ENCODE results near the gene CLEC9A. TPM values are rescaled to one million over a fixed set of nuclear protein-coding genes. Genes with fewer than 3 reads are reported as not detected.

The CLEC9A gene
- total RNA-seq, 6 donors from 2014 or later = 0.31 to 0.89 (median 0.57) TPM; not detected in 3

DNA sequence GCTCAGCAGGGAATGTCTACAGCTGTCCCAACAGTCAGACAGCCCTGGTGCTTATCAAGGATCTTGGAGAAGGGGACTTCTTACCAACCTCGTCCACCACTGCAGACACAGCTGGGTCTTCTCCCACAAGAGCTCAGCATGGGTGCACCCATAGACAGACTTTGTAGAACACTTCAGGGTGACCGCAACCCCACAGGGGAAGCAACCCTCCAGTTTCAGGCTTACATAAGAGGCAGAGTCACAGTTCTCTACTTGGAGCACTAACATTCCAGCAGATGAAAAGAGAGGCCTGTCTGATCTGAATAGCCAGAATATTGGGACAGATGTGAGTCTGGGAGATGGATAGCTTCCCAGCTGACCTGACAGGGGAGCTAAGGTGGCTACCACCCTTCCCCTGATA lies 71.8 kb downstream of the CLEC9A start:
- no peaks in the 10 kb centered on the region for H3K36me3 ChIP-seq
- H3K27ac ChIP-seq = no peak overlapping the region
- WGBS, 2 donors = 25 to 72% methylated on average over 2 of the region's 2 CpGs
- no peaks in the 10 kb centered on the region for H3K27me3 ChIP-seq
- ATAC-seq (ENCODE audit: low FRiP score in 2 of 2) (peak; percentile 51 to 76), DNase-seq (no peak)
- TF ChIP-seq POLR2A (IDR thresholded peaks at IDR 0.05) (no peak), EP300 (IDR thresholded peaks at IDR 0.05) (no peak), POLR2AphosphoS5 (IDR thresholded peaks at IDR 0.05) (no peak)
- TF ChIP-seq, protein P1, sequence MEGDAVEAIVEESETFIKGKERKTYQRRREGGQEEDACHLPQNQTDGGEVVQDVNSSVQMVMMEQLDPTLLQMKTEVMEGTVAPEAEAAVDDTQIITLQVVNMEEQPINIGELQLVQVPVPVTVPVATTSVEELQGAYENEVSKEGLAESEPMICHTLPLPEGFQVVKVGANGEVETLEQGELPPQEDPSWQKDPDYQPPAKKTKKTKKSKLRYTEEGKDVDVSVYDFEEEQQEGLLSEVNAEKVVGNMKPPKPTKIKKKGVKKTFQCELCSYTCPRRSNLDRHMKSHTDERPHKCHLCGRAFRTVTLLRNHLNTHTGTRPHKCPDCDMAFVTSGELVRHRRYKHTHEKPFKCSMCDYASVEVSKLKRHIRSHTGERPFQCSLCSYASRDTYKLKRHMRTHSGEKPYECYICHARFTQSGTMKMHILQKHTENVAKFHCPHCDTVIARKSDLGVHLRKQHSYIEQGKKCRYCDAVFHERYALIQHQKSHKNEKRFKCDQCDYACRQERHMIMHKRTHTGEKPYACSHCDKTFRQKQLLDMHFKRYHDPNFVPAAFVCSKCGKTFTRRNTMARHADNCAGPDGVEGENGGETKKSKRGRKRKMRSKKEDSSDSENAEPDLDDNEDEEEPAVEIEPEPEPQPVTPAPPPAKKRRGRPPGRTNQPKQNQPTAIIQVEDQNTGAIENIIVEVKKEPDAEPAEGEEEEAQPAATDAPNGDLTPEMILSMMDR (IDR thresholded peaks at IDR 0.05) = no peak
- no peak overlapping the region for H3K4me3 ChIP-seq
- H3K4me1 ChIP-seq = peaks cover 8 to 15% (median 10%) of the 10 kb centered on the region in 4 donors
- H3K9me3 ChIP-seq = no peaks in the 10 kb centered on the region

DNA sequence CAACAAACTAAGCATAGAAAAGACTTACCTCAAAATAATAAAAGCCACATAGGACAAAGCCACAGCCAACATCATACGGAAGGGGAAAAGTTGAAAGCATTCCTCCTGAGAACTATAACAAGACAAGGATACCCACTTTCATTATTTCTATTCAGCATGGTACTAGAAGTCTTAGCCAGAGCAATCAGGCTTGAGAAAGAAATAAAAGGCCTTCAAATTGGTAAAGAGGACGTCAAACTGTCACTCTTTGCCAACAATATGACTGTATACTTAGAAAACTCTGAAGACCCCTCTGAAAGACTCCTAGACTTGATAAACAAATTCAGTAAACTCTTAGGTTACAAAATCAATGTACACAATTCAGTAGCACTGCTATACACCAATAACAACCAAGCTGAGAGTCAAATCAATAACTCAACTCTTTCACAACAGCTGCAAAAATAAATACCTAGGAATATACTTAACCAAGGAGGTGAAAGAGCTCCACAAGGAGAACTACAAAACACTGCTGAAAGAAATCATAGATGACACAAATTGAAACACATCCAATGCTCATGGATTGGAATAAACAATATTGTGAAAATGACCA lies 79.9 kb downstream of the CLEC9A start:
- Histone ChIP-seq H3K9me3 (no peaks in the 10 kb centered on the region), H3K4me1 (no peaks in the 10 kb centered on the region), H3K36me3 (no peaks in the 10 kb centered on the region), H3K27ac (no peak overlapping the region), H3K4me3 (no peak overlapping the region), H3K27me3 (no peaks in the 10 kb centered on the region)
- WGBS, 2 donors = 85 to 91% methylated on average over 2 of the region's 2 CpGs
- TF ChIP-seq EP300 (IDR thresholded peaks at IDR 0.05) = no peak
- TF ChIP-seq, protein P1 (IDR thresholded peaks at IDR 0.05) = no peak
- no peak for DNase-seq
- no peak for ATAC-seq (ENCODE audit: low FRiP score in 2 of 2)

DNA sequence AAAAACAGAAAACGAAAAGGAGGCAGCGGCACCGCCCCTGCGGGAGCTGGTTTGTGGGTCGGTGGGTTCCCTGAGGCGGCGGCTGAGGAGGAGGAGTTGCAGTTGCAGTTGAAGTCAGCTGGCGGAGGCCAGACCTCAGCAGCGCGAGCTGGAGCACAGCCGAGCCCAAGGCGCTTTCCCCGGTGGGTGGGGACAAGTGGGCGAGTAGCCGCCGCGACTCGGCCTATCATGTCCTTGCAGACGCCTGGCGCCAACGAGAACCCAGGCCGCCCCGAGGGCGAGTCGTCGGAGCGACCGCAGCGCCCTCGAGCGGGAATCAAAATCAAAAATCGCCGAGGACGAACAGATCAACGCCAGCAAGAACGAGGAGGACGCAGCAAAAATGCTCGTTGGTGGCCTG lies 81.0 kb downstream of the CLEC9A start:
- no peaks in the 10 kb centered on the region for H3K9me3 ChIP-seq

DNA sequence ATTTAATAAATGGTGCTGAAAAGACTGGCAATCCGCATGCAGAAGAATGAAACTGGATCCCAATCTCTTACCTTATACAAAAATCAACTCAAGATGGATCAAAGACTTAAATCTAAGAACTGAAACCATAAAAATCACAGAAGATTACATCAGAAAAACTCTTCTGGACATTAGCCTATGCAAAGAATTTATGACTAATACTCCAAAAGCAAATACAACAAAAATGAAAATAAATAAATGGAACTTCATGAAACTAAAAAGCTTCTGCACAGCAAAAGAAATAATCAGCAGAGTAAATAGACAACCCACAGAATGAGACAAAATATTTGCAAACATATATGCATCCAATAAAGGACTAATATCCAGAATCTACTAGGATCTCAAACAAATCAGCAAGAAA lies 82.6 kb downstream of the CLEC9A start:
- no peaks in the 10 kb centered on the region for H3K9me3 ChIP-seq
- H3K36me3 ChIP-seq = no peaks in the 10 kb centered on the region
- no peaks in the 10 kb centered on the region for H3K27me3 ChIP-seq
- DNase-seq = no peak
- ATAC-seq (ENCODE audit: low FRiP score in 2 of 2) = no peak
- TF ChIP-seq EP300 (IDR thresholded peaks at IDR 0.05) = no peak
- no peak for TF ChIP-seq POLR2A (IDR thresholded peaks at IDR 0.05)
- TF ChIP-seq, protein P1 (IDR thresholded peaks at IDR 0.05) = no peak
- no peak for TF ChIP-seq POLR2AphosphoS5 (IDR thresholded peaks at IDR 0.05)
- WGBS, 2 donors = 92 to 93% methylated on average over 1 of the region's 1 CpG
- no peak overlapping the region for H3K4me3 ChIP-seq
- H3K27ac ChIP-seq = no peak overlapping the region
- H3K4me1 ChIP-seq = no peaks in the 10 kb centered on the region

More for the DNA sequence above, 81.0 kb downstream of the CLEC9A start:
- no peak overlapping the region for H3K27ac ChIP-seq
- ATAC-seq (ENCODE audit: low FRiP score in 2 of 2) = no peak
- no peaks in the 10 kb centered on the region for H3K36me3 ChIP-seq
- TF ChIP-seq POLR2A (IDR thresholded peaks at IDR 0.05) = no peak
- TF ChIP-seq EP300 (IDR thresholded peaks at IDR 0.05) = no peak
- TF ChIP-seq, protein P1 (IDR thresholded peaks at IDR 0.05) = no peak
- TF ChIP-seq POLR2AphosphoS5 (IDR thresholded peaks at IDR 0.05) = no peak
- WGBS, 2 donors = 89 to 95% methylated on average over 38 of the region's 38 CpGs
- H3K4me3 ChIP-seq = no peak overlapping the region
- peak in 1 of 2 donors; percentile 79 for DNase-seq
- H3K27me3 ChIP-seq = no peaks in the 10 kb centered on the region
- H3K4me1 ChIP-seq = no peaks in the 10 kb centered on the region

DNA sequence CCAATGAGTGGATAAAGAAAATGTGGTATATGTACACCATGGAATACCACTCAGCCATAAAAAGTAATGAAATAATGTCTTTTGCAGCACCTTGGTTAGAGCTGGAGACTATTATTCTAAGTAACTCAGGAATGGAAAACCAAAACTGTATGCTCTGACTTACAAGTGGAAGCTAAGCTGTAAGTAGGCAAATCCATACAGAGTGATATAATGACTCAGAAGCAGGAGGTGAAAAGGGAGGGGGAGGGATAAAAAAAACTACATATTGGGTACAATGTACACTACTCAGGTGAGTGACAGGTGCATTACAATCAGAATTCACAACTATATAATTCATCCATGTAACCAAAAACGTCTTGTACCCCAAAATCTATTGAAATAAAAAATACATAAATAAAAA lies 83.4 kb downstream of the CLEC9A start:
- ATAC-seq (ENCODE audit: low FRiP score in 2 of 2) = no peak
- TF ChIP-seq POLR2AphosphoS5 (IDR thresholded peaks at IDR 0.05) (no peak), EP300 (IDR thresholded peaks at IDR 0.05) (no peak)
- TF ChIP-seq, protein P1 (IDR thresholded peaks at IDR 0.05) = no peak
- WGBS, 2 donors = 74 to 76% methylated on average over 1 of the region's 1 CpG

More for the DNA sequence above, 83.4 kb downstream of the CLEC9A start:
- Histone ChIP-seq H3K9me3 (no peaks in the 10 kb centered on the region), H3K27me3 (no peaks in the 10 kb centered on the region), H3K36me3 (no peaks in the 10 kb centered on the region), H3K4me3 (no peak overlapping the region), H3K4me1 (no peaks in the 10 kb centered on the region), H3K27ac (no peak overlapping the region)
- no peak for DNase-seq
